HG03558 (cell line): ENCODE data around the gene USP37.

Source experiments
- ATAC-seq: cut with Tn5 transposase; IDR thresholded peaks from one replicate; pipeline ENCODE4 v1.9.1; 2021; ENCODE audit warnings: moderate number of reproducible peaks; ENCODE audit not compliant: unreplicated experiment; ENCODE audit errors: extremely low read depth

Gene USP37

DNA sequence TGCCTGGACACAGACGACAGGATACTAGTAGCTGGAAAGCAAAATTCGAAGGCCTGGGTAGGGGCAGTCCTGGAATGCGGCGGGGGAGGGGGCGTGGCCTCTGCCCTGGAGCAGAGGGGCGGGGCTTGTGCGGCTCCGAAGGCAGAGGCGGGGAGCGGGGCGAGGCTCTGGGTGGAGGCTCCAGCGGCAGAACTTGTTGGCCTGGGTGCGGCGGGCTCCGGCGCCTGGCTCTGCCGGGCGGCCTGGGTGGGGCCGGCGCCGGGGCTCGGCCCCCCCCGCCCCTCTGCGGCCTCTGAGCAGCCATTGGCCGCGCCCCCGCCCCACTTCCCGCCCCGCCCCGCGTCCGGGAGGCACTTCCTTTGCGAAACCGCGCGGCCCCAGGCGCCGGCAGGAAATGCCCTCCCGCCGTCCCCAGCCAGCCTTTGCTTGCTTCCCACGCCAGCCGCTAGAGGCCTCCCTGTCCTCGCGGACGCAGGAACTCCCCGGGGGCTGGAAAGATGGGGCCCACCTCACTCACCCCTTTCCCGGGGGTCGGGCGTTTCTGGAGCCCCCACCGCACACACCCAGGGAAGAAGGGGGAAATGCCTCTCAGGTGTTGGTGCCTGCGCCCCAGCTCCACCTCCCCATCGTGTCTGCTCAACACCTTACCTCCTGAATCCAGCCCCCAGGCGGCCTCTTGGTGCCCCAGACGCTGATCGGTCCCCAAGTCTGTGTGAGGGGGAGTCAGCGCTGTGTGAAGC, 161.8 kb downstream of the USP37 start:
- peak; percentile 54 for ATAC-seq

DNA sequence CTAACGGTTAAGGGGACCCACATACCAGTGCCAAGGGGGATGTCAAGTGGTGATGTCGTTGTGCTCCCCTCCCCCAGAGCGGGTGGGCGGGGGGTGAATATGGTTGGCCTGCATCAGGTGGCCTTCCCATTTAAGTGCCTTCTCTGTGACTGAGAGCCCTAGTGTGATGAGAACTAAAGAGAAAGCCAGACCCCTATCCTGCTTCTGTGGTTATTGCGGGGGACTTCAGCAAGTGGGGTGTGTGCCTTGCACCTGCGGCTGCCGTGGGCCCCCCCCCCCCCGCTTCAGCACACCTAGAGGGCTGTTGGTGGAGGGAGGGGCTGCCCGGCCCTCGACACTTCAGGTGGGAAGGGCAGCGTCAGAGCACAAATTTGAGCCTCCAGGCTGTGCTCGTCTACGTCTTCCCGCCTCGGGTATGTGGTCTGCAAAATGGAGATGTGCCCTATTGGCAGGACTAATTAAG, 162.4 kb downstream of the USP37 start:
- no peak for ATAC-seq

DNA sequence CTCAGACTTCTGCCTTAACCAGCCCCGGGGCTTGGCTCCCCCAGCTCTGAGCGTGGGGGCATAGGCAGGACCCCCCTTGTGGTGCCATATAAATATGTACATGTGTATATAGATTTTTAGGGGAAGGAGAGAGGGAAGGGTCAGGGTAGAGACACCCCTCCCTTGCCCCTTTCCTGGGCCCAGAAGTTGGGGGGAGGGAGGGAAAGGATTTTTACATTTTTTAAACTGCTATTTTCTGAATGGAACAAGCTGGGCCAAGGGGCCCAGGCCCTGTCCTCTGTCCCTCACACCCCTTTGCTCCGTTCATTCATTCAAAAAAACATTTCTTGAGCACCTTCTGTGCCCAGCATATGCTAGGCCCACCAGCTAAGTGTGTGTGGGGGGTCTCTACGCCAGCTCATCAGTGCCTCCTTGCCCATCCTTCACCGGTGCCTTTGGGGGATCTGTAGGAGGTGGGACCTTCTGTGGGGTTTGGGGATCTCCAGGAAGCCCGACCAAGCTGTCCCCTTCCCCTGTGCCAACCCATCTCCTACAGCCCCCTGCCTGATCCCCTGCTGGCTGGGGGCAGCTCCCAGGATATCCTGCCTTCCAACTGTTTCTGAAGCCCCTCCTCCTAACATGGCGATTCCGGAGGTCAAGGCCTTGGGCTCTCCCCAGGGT, 162.9 kb downstream of the USP37 start:
- ATAC-seq, result no peak

DNA sequence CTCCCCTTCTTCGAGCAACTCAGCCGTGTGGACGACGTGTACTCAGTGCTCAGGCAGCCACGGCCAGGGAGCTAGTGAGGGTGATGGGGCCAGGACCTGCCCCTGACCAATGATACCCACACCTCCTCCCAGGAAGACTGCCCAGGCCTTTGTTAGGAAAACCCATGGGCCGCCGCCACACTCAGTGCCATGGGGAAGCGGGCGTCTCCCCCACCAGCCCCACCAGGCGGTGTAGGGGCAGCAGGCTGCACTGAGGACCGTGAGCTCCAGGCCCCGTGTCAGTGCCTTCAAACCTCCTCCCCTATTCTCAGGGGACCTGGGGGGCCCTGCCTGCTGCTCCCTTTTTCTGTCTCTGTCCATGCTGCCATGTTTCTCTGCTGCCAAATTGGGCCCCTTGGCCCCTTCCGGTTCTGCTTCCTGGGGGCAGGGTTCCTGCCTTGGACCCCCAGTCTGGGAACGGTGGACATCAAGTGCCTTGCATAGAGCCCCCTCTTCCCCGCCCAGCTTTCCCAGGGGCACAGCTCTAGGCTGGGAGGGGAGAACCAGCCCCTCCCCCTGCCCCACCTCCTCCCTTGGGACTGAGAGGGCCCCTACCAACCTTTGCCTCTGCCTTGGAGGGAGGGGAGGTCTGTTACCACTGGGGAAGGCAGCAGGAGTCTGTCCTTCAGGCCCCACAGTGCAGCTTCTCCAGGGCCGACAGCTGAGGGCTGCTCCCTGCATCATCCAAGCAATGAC, 163.6 kb downstream of the USP37 start:
- ATAC-seq, result no peak

DNA sequence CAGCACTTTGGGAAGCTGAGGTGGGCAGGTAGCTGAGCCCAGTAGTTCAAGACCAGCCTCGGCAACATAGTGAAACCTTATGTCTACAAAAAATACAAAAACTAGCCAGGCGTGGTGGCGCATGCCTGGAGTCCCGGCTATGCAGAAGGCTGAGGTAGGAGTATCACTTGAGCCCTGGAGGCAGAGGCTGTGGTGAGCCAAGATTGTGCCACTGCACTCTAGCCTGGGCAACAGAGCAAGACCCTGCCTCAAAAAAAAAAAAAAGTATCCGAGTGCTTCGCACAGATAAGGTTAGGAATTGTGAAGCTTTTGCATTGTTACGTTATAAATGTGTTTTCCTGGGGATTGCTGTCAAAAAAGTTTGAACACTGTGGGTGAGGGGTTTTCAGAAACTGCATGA, 164.3 kb downstream of the USP37 start:
- no peak for ATAC-seq

DNA sequence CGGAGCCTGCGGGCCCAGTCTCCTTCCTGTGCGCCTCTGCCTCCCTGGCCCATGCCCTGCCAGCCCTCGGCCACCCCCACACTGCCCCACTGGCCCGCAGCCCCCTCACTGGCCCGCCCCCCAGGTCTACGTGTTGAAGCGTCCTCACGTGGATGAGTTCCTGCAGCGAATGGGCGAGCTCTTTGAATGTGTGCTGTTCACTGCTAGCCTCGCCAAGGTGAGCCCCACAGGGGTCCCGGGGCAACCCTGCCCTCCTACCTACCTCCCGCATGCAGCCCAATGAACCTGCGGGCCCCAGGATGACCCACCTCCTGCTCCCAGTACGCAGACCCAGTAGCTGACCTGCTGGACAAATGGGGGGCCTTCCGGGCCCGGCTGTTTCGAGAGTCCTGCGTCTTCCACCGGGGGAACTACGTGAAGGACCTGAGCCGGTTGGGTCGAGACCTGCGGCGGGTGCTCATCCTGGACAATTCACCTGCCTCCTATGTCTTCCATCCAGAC, 165.2 kb downstream of the USP37 start:
- no peak for ATAC-seq

DNA sequence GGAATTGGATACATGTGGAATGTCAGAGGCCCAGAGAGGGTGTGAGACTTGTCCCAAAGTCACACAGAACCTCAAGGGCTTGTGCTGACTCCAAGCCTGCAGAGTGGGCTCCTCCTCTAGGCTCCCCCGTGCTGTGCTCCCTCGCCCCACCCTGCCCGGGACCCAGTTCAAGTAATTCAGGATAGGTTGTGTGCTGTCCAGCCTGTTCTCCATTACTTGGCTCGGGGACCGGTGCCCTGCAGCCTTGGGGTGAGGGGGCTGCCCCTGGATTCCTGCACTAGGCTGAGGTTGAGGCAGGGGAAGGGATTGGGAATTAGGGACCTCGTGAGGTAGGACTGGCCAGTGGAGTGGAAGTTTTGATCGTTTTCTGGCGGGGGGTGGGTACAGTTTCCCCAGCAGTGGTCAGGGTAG, 165.7 kb downstream of the USP37 start:
- no peak for ATAC-seq

DNA sequence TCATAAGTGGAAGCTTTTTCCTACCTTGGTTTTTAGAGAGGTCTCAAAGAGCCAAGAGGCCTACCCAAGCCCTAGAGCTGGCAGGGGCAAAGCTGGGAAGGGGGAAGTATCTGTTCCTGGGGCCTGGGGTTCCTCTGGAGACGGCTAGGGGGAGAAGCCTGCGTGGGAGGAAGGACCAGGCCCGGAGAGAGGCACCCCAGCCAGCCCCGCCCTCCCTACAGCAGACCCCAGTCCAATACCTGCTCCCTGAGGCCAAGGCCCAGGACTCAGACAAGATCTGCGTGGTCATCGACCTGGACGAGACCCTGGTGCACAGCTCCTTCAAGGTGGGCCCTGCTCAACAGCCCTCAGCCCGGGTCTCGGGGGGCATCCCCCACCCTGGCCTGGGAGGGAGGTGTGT, 166.3 kb downstream of the USP37 start:
- ATAC-seq, result no peak

DNA sequence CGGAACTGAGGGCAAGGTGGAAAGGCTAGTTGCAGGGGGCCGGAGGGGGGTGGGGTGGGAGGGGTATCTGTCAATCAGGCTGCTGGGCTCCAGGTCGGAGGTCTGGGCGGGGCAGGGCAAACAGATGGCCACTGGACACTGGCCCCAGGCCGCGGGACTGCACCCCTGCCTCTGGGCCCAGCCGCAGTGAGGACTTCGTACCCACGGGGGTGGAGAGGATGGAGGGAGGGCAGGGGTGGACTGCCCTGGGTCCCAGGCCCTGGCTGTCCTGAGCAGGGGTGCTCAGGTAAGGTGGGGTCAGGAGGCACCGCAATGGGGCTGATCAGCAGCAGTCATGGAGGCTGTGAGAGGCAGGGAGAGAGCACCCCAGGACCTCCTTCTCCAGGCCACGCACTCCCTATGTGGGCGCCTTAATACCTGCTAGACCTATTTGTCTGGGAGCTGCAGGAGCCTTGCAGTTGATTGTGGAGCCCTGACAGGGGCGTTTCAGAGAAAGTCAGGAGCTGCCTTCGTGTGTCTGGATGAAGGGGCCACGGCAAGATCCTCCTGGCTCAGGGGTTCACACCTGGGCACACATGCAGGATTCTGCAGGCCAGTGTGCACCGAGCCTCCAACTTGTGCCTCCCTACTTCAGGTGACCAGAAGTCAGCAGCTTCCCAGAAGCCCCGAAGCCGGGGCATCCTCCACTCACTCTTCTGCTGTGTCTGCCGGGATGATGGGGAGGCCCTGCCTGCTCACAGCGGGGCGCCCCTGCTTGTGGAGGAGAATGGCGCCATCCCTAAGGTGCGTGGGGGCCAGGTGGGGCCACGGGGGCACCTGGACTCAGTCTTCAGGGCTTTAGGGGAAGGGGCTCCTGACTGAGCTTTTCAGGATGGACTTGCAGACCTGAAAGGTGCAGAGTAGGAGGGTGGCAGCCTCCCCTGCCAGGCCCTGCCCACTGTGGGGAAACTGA, 166.9 kb downstream of the USP37 start:
- ATAC-seq, result no peak
